Loucy (cell line): ENCODE results near the gene DEPDC5.

ENCODE experiments used
- H2AFZ ChIP-seq: fragments of 200-600 bp; sonication (generic); 2 replicates; pipeline ENCODE4 v1.6.0; 2016; ENCODE audit warnings: antibody characterized with exemption, mild to moderate bottlenecking, low read length, moderate library complexity
- H3F3A ChIP-seq: fragments of 200-600 bp; 2 replicates; pipeline ENCODE4 v1.6.0; 2016; ENCODE audit warnings: antibody characterized with exemption, low read depth, mild to moderate bottlenecking
- H3K27me3 ChIP-seq: fragments of 200-600 bp; sonication (generic); 2 replicates; pipeline ENCODE4 v1.6.1; 2014; ENCODE audit warnings: low read length, mild to moderate bottlenecking; ENCODE audit not compliant: insufficient read depth, poor library complexity, severe bottlenecking
- H3K36me3 ChIP-seq: fragments of 200-600 bp; sonication (generic); 2 replicates; pipeline ENCODE4 v1.6.1; 2016; ENCODE audit warnings: low read length; ENCODE audit not compliant: insufficient read depth
- H3K4me1 ChIP-seq: fragments of 200-600 bp; sonication (generic); 2 replicates; pipeline ENCODE4 v1.5.1; 2014; ENCODE audit warnings: low read length, mild to moderate bottlenecking; ENCODE audit not compliant: insufficient read depth, poor library complexity, severe bottlenecking
- H3K4me2 ChIP-seq: fragments of 200-600 bp; sonication (generic); 2 replicates; pipeline ENCODE4 v1.6.0; 2014; ENCODE audit warnings: antibody characterized with exemption, low read length, low read depth, mild to moderate bottlenecking; ENCODE audit not compliant: poor library complexity, severe bottlenecking
- H3K4me3 ChIP-seq: fragments of 200-600 bp; sonication (generic); 2 replicates; pipeline ENCODE4 v1.5.1; 2014; ENCODE audit warnings: low read length, mild to moderate bottlenecking, mixed read lengths; ENCODE audit not compliant: poor library complexity, severe bottlenecking
- H3K79me2 ChIP-seq: fragments of 200-600 bp; sonication (generic); 2 replicates; pipeline ENCODE4 v1.6.1; 2014; ENCODE audit warnings: low read length; ENCODE audit not compliant: insufficient read depth
- H3K9ac ChIP-seq: fragments of 200-600 bp; sonication (generic); 2 replicates; pipeline ENCODE4 v1.6.0; 2014; ENCODE audit warnings: mild to moderate bottlenecking, low read depth, low read length, moderate library complexity; ENCODE audit not compliant: poor library complexity, severe bottlenecking
- H3K9me2 ChIP-seq: fragments of 200-600 bp; sonication (generic); replicated peaks from 2 replicates; pipeline ENCODE4 v1.6.1; 2016; ENCODE audit warnings: low read depth, low read length, mixed read lengths
- H3K9me3 ChIP-seq: fragments of 200-600 bp; sonication (generic); 2 replicates; pipeline ENCODE4 v1.6.1; 2014; ENCODE audit warnings: mild to moderate bottlenecking, antibody characterized with exemption, low read length, low read depth; ENCODE audit not compliant: insufficient read depth
- H4K20me1 ChIP-seq: fragments of 200-600 bp; sonication (generic); 2 replicates; pipeline ENCODE4 v1.6.0; 2014; ENCODE audit warnings: antibody characterized with exemption, low read length, mild to moderate bottlenecking; ENCODE audit not compliant: insufficient read depth, poor library complexity, severe bottlenecking
- EZH2phosphoT487 ChIP-seq: fragments of 200-600 bp; IDR thresholded peaks from 2 replicates; pipeline ENCODE4 v1.6.1; 2018; ENCODE audit warnings: antibody characterized with exemption, mild to moderate bottlenecking, moderate library complexity, borderline replicate concordance
- TF ChIP-seq, protein P1 (sequence below): fragments of 200-600 bp; sonication (generic); conservative IDR thresholded peaks from 2 replicates; pipeline ENCODE4 v1.5.1; 2014; ENCODE audit warnings: mild to moderate bottlenecking, antibody characterized with exemption, low read length

The DEPDC5 gene

DNA sequence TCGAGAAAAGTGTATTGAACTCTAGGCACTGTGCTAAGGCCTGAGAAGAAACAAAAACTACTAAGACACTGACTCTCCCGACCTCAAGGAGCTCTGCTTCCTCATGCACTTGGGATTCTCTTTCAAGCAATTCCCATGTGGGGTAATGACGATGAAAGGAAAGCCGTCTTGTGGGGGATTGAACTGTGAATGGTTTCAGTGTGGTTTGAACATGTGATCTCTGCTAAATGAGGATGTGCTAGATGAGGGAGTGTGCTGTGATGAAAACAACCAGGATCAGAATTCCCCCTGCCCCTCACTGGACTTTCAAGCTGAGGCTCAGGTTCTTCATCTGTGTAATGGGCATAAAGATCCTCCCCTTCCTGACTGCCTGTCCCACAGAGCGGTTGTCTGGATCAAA is 74.9 kb downstream of the DEPDC5 start:
- Histone ChIP-seq H3K4me3 (no peak overlapping the region), H3K36me3 (peaks cover 26% of the 10 kb centered on the region; the same call in 1 of the 2 replicates), H3K9me3 (no peaks in the 10 kb centered on the region), H3K27me3 (no peaks in the 10 kb centered on the region), H3K9ac (no peak overlapping the region), H3K9me2 (no peaks in the 10 kb centered on the region), H3K4me2 (no peak overlapping the region), H3K4me1 (no peaks in the 10 kb centered on the region), H2AFZ (no peak overlapping the region), H4K20me1 (no peaks in the 10 kb centered on the region), H3K79me2 (no peaks in the 10 kb centered on the region), H3F3A (no peaks in the 10 kb centered on the region)
- TF ChIP-seq, protein P1, sequence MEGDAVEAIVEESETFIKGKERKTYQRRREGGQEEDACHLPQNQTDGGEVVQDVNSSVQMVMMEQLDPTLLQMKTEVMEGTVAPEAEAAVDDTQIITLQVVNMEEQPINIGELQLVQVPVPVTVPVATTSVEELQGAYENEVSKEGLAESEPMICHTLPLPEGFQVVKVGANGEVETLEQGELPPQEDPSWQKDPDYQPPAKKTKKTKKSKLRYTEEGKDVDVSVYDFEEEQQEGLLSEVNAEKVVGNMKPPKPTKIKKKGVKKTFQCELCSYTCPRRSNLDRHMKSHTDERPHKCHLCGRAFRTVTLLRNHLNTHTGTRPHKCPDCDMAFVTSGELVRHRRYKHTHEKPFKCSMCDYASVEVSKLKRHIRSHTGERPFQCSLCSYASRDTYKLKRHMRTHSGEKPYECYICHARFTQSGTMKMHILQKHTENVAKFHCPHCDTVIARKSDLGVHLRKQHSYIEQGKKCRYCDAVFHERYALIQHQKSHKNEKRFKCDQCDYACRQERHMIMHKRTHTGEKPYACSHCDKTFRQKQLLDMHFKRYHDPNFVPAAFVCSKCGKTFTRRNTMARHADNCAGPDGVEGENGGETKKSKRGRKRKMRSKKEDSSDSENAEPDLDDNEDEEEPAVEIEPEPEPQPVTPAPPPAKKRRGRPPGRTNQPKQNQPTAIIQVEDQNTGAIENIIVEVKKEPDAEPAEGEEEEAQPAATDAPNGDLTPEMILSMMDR, result no peak
- no peak for TF ChIP-seq EZH2phosphoT487

DNA sequence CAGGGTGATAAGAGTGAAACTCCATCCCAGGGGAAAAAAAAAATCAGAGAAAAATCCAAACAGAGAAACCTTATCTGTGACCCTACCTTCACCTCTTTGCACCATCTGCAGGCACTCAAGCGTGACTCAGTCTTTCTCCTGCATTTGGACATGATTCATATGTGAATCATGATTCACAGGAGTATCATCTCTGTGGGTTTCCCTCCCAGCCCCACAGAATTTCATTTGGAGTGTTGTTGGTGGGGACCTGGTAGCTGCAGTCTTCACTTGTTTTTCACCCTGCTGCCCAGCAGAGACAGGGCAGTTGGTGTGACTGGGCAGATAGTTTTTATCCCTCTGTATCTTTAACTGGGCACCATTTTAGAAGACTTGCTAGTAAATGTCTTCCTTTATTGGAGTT is 75.7 kb downstream of the DEPDC5 start:
- Histone ChIP-seq H2AFZ (no peak overlapping the region), H3K4me2 (no peak overlapping the region)

DNA sequence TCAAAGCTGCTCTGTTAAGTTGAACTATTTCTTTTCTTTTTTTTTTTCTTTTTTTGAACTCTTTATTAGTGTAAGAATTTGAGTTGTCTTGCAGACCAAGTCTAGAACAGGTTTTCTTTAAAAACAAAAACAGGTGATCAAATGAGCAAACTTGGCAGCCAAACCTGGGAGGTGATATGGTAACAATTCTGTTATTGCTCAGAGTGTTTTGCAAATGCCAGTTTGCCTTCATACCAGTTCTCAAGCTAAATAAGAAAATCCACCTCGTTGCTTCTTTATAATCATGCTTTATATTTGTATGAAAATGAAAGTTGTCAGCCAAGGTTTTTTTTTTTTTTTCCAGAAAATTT is 76.9 kb downstream of the DEPDC5 start:
- Histone ChIP-seq H3K36me3 (peaks cover 42% of the 10 kb centered on the region; the same call in 1 of the 2 replicates), H4K20me1 (no peaks in the 10 kb centered on the region), H3K4me1 (no peaks in the 10 kb centered on the region), H3K9me2 (no peaks in the 10 kb centered on the region), H3F3A (no peaks in the 10 kb centered on the region), H3K4me3 (no peak overlapping the region), H2AFZ (no peak overlapping the region), H3K4me2 (no peak overlapping the region), H3K79me2 (no peaks in the 10 kb centered on the region), H3K27me3 (no peaks in the 10 kb centered on the region), H3K9ac (no peak overlapping the region), H3K9me3 (no peaks in the 10 kb centered on the region)
- TF ChIP-seq EZH2phosphoT487, result no peak
- TF ChIP-seq, protein P1, result no peak

More for the DNA sequence above, 75.7 kb downstream of the DEPDC5 start:
- Histone ChIP-seq H3K36me3 (peaks cover 32% of the 10 kb centered on the region; the same call in 1 of the 2 replicates), H3K9me2 (no peaks in the 10 kb centered on the region), H3K9ac (no peak overlapping the region), H3K27me3 (no peaks in the 10 kb centered on the region), H3K79me2 (no peaks in the 10 kb centered on the region), H4K20me1 (no peaks in the 10 kb centered on the region), H3K4me3 (no peak overlapping the region), H3K9me3 (no peaks in the 10 kb centered on the region), H3K4me1 (no peaks in the 10 kb centered on the region), H3F3A (no peaks in the 10 kb centered on the region)
- no peak for TF ChIP-seq EZH2phosphoT487
- TF ChIP-seq, protein P1, result no peak
